Endothelial cell of hepatic sinusoid (primary cell): ENCODE results near the gene IFFO2.
"Not testable (repeated sequence)": the region's sequence is repeated elsewhere in the genome, so short reads cannot be mapped to it uniquely, and the experiment has no call there.

Source experiments
- in situ Hi-C: cut with HindIII; loops from 2 replicates; pipeline ENCODE4 v1.10.0; 2017; ENCODE audit warnings: low sequenced_read_pairs

The IFFO2 gene

DNA sequence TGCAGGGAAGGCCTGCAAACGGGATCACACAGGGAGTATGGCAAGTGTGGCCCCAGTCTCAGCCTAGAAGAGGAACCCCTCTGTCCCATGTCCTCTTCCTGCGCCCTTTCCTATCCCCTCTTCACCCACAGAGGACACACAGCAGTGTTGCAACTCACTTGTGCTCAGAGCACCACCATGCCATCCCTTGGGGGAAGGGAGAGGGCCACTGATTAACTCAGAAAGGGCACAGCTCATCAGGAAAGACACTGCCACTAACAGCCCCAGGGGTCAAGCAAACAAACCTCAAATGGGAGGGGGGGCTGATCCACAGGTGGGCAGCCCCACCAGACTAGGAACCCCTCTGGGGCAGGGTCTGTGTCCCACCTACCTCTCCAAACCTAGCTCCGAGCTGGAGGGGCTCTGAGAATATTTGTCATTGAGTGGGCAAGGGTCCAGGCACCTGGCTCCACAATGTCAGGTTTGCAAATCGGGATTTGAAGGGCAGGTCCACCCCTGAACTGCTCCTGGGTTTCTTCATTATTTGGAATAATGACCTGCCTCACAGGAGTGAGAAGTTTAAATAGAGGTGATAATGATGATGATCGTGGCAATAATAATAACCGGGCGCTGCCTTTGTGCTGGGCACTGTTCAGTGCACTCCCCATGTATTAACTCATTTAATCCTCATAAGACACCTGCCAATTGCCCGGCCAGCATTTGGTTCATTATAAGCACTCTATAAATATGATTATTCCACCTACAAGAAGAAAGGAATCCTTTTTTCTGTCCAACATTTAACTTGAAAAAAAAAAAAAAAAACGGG, 55.1 kb downstream of the IFFO2 start:
- in situ Hi-C loops = loop anchor here (5.0 kb wide), 2 partner anchors 111 to 181 kb away; no protein-coding TSS in a partner anchor

- in situ Hi-C loops = loop anchor here (5.0 kb wide), 2 partner anchors 112 to 182 kb away; no protein-coding TSS in a partner anchor
Measured at GRCh38 chr1:18900303-18900841, 56.1 kb downstream of the IFFO2 start.

- in situ Hi-C loops = loop anchor here (5.0 kb wide), 2 partner anchors 113 to 183 kb away; no protein-coding TSS in a partner anchor
Measured at GRCh38 chr1:18899363-18900049, 57.0 kb downstream of the IFFO2 start.

DNA sequence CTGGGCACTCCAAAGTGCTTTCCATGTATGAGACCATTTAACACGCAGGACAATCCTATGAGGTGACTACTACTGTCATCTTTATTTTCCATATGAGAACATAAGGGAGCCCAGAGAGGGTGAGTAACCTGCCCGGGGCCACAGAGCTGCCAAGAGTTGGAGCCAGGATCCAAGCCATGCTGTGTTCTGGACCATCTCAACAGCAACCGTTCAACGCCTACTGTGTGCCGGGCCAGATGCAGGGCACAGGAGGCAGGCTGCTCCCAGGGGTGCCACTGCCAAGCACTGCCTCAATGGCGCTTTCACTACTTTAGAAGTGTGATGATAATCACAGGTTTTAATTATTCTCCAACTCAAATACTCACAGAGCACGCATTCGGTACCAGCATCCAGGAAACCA, 57.9 kb downstream of the IFFO2 start:
- in situ Hi-C loops = no loop called here

- in situ Hi-C loops = no loop called here
Measured at GRCh38 chr1:18895317-18895716, 61.2 kb downstream of the IFFO2 start.

GRCh38 chr1:18893120-18893519, 63.4 kb downstream of the IFFO2 start:
- in situ Hi-C loops = no loop called here

- in situ Hi-C loops = not testable (repeated sequence)
Measured at GRCh38 chr1:18891858-18892257, 64.6 kb downstream of the IFFO2 start.

- in situ Hi-C loops = no loop called here
Measured at GRCh38 chr1:18891426-18891780, 65.1 kb downstream of the IFFO2 start.

- in situ Hi-C loops = no loop called here
Measured at GRCh38 chr1:18890706-18891425, 65.6 kb downstream of the IFFO2 start.

DNA sequence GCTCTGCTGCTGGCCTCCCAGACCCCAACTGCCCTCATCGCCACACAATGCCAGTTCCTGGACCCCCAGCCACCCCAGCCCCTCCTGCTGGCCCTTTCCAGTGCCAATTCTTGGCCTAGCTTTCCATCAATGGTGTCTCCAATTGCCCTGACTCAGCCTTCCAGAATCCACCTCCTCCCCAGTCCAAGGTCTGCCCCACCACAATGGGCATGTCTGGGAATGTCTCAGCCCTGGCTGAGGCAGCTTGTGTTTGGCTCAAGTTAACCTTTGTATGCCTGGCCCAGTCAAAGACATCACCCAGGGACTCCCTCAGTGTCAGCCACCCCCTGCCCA, 70.5 kb downstream of the IFFO2 start:
- in situ Hi-C loops = loop anchor here (10.0 kb wide), 1 partner anchor 149 kb away; no protein-coding TSS in a partner anchor

DNA sequence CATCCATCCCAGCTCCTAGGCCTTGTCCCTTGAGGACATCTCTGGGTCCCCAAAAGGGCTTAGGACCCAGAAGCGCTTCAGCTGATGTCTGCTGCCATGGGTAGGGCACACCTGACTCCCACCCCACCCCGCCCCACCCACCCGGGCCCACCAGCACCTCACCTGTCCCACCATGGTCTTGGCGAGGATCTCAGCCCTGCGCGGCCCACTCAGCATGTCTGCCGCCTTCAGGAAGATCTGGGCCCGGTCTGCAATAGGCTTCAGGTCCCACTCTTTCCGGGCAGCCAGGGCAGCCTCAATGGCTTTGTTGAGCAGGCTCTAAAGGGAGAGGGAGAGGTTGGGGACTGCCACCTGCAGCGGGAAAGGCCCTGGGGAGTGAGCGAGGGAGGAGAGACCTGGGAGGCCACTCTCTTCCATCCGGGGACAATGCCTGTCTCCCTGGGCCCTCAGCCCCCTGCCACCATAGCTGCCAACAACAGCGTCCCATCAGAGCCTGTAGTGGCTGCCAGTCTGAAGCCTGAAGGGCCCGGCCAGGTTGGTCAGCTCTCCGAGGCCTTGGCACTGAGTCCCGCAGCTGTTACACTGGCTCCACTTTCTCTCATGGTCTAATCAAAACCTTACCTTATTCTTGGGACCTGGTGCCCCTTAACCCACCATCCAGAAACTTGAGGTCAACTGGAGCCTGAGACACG, 71.0 kb downstream of the IFFO2 start:
- in situ Hi-C loops = loop anchor here (10.0 kb wide), 1 partner anchor 149 kb away; no protein-coding TSS in a partner anchor

- in situ Hi-C loops = loop anchor here (10.0 kb wide), 1 partner anchor 150 kb away; no protein-coding TSS in a partner anchor
Measured at GRCh38 chr1:18884727-18885126, 71.7 kb downstream of the IFFO2 start.

DNA sequence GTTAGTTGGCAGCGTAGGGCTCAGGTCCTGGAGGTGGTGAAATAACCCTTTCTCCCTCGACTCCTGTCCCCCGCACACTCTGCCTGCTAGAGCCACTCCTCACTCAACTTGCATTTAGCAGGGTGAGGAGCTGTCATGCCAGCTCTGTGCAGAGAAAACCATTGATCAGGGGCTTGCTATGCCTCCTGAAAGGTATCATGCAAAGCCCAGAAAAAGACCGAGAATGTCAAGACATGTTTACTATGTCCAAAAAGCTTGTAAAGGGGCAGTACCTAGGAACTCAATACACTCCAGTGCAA, 72.1 kb downstream of the IFFO2 start:
- in situ Hi-C loops = loop anchor here (10.0 kb wide), 1 partner anchor 150 kb away; no protein-coding TSS in a partner anchor

DNA sequence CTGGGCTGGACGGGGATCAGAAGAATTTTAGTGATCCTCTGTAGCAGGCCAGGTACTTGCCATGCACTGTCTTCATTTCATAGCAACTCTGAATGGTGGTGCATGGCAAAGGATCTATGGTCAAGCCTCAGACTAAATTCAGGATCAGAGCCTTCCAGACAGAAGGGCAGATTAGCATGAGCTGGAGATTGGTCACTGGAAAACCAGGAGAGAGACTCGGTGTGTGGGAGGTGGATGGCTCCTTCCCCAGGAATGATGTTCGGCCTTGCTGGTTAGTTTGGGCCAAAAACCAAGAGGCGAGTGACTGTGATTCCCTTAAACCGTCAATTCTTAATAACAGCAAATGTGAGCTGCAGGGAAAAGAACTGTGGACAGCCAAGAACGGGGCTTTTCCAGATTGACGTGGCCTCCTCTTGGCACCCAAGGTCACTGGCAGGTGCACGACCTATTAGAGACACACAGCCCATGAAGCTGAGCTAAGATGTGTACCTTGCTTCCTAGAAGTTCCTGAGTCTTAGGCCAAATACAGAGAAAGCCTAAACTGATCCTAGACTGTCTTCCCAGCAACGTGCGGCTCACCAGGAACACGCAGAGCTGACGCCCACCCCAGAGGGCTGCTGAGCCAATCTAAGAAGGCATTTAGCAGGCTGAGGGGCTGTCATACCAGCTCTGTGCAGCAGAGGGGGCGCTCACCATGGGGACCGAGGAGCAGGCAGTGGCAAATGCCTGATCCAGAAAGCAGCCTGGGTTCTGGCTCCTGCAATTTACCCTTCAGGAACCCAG, 72.6 kb downstream of the IFFO2 start:
- in situ Hi-C loops = loop anchor here (10.0 kb wide), 1 partner anchor 151 kb away; no protein-coding TSS in a partner anchor

DNA sequence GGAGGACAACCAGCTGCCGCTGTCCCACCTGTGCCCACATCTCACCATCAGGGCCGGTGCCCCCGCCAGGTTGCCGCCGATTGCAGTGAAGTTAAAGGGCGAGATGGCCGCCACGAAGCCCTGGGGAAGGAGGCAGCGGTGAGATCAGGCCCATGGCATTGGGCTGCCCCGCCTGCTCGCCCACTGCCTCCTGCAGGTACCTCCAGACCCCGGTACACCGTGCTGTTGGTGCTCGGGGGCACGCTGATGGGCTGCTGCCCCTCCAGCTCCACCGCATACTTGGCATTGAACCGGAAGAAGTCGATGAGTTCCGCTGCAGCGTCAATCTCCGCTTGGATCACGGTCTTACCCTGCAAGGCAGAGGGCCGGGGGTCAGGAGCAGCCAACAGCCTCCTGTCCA, 73.4 kb downstream of the IFFO2 start:
- in situ Hi-C loops = loop anchor here (10.0 kb wide), 1 partner anchor 152 kb away; no protein-coding TSS in a partner anchor

DNA sequence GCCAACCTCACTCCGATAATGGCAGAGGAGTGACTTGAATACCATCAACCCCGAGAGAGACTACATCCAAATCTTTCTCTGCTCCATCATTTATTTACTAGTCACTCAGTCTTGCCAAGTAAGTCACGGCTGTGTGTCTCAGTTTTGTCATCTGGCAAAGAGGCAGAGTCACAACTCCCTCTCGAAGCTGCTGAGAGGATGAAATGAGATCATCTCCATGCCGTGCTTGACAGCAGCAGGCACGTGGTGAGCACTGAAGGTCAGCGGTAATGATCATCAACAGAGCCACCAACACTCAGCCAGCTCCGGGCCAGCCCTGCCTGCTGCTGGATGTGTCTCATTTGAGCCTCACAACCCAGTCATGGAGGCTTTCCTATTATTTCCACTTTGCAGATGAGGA, 74.0 kb downstream of the IFFO2 start:
- in situ Hi-C loops = loop anchor here (10.0 kb wide), 1 partner anchor 152 kb away; no protein-coding TSS in a partner anchor

DNA sequence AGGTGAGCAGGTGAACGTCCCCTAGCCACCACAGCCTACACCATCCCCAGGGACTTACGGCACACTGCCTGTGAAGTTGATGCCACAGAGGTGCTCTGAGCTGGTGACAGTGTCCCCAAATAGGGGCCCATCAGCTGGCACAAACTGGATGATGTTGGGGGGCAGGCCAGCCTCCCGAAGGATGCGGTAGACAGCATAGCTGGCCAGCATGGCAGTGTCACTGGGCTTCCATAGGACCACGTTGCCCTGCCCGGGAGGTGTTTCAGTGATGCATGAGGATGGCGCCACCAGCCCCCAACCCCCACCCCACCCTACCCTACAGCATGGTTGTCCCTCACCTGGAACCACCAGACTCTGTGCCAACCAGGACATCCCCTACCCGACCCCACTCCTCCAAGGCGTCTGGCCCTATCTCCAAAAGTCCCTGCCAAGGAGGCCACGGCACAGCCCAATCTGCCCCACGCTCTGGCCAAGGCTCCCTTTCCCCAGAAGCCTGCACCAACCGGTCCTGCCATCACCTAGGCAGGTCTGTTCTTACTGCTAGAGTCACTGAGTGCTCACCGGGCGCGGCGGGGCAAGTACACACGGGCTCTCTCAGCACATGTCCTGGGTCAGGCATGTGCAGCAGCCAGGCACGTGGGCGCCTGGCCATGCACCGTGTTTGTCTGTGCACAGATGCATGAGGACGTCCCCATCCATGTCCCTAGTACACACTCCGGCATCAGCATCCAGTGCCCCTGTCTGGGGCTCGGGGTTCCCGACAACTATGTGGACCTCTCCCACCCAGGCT, 74.6 kb downstream of the IFFO2 start:
- in situ Hi-C loops = loop anchor here (10.0 kb wide), 1 partner anchor 153 kb away; no protein-coding TSS in a partner anchor

DNA sequence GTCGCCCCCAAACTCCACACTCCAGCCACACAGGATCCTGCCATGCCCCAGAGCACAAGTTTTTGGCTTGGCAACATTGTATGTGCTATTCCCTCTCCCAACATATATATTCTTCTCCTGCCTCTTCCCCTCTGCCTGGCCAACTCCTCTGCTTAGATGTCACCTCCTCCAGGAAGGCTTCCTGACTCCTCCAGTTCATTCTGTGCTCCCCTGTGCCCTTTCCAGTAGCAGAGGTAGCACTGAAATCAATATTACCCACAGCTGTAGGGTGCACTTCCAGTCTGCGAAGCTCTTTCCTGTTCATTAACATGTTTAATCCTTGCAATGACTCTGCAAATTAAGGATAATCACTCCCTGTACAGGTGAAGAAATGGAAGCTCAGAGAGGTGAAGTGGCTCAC, 75.3 kb downstream of the IFFO2 start:
- in situ Hi-C loops = loop anchor here (10.0 kb wide), 1 partner anchor 154 kb away; no protein-coding TSS in a partner anchor

DNA sequence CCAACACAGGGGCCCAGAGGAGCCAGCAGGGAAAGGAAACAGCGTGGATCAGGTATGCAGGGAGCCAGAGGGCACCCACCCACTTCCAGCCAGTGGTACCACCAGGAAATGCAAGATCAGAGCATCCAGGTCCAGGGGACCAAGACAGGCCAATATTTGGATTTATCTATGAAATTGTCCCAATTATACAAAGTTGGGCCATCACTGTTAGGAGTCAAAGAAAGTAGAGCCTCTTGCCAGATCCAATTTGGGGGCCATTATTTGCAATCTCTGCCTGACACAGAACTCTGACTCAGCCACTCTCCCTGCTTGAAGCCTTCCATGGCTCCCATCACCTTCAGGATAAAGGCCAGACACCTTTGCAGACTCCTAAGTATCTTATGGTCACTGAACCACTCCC, 75.9 kb downstream of the IFFO2 start:
- in situ Hi-C loops = loop anchor here (10.0 kb wide), 1 partner anchor 154 kb away; no protein-coding TSS in a partner anchor
